ENCODE data around the gene KIAA1191.
"Not testable (repeated sequence)": the region's sequence is repeated elsewhere in the genome, so short reads cannot be mapped to it uniquely, and the experiment has no call there.

Gene KIAA1191

GRCh38 chr5:176305356-176305755 is 56.2 kb downstream of the KIAA1191 start:
- DNase-seq: not testable (repeated sequence)

Measured in NCI-H524 treated with DMSO at 0.1 percent for 48 hours (cell line).